ENCODE results near the gene CHMP4B. TPM values are rescaled to one million over a fixed set of nuclear protein-coding genes. Genes with fewer than 3 reads are reported as not detected.

The CHMP4B gene
- total RNA-seq, 1 donor from 2014 or later: 56.0 TPM

DNA sequence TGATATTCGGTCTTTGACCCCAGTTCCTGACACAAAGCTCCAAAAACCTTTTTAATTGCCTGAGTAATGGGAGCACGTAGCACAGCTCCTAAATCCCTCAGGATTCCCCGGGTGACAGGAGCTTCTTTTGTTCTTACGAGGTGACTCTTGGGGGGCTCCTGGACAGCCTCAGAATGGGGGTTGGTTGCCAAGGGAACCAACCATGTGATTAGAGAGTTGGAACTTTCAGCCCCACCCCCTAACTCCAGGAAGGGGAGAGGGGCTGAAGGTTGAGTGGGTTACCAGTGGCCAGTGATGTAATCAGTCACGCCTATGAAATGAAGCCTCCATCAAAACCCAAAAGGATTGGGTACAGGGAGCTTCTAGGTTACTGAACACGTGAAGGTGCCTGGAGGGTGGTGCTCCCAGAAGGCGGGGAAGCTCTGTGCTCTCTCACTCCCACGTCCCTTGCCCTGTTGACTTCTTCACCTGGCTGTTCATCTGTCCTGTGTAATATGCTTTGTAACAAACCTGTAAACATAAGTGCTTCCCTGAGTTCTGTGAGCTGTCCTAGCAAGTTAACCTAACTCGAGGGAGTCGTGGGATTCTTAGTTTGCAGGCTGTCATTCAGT lies 89.5 kb downstream of the CHMP4B start:
- DNase-seq: no peak

DNA sequence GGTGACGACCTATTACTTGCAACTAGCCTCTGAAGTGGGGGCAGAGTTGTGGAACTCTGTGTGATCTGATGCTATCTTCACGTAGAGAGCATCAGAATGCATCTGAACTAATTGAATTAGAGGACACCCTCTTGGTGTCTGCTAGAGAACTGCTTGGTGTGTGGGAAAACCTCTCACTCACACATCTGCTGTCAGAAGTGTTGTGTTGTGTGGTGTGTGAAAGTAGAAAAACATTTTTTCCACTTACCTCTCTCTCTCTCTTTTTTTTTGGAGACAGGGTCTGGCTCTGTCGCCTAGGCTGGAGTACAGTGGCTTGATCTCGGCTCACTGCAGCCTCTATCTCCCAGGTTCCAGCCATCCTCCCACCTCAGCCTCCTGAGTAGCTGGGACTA lies 90.0 kb downstream of the CHMP4B start:
- no peak for DNase-seq

DNA sequence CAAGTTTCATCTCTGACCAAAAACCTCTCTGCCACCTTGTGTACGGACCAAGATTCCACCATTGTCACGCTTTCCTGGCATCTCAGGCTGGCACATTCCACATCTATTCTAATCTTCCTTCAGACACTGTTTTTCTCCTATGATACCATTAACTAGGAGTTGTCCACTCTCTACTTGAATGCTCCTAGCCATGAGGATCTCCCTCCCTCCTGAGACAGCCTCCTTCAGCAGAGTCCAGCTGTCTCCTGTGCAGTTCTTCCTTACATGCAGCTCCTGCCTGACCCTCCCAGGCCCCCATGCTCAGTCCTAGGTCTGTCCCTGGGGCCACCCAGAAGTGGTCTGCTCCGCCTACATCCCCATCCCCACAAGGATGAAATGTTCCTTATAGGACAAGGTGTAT lies 90.9 kb downstream of the CHMP4B start:
- DNase-seq: no peak

Other genes with a start within 250 kb of the CHMP4B start
- not detected for gene C20orf144, start 149.0 kb upstream of the CHMP4B start, total RNA-seq
- 0.10 TPM for gene ACTL10, start 144.4 kb upstream of the CHMP4B start, total RNA-seq
- gene NECAB3, start 136.9 kb upstream of the CHMP4B start, total RNA-seq: 46.5 TPM
- gene E2F1, start 125.0 kb upstream of the CHMP4B start, total RNA-seq: 5.5 TPM
- gene PXMP4, start 91.0 kb upstream of the CHMP4B start, total RNA-seq: 6.7 TPM
- 1.8 TPM for gene ZNF341, start 79.4 kb upstream of the CHMP4B start, total RNA-seq
- gene RALY, start 182.6 kb downstream of the CHMP4B start, total RNA-seq: 66.8 TPM

All from tongue (tissue), 2 donors.